ENCODE data around the gene BCORL1.

BCORL1 gene

GRCh38 chrX:129965166-129965565 lies 17.3 kb upstream of the BCORL1 start:
- no peak for DNase-seq (ENCODE audit: low spot score)

GRCh38 chrX:129968968-129969367 lies 13.5 kb upstream of the BCORL1 start:
- no peak for DNase-seq (ENCODE audit: low spot score)

- no peak for DNase-seq (ENCODE audit: low spot score)
Observed at GRCh38 chrX:129976441-129976840, 6.0 kb upstream of the BCORL1 start.

- DNase-seq (ENCODE audit: low spot score) = no peak
Observed at GRCh38 chrX:129979207-129979920, 3.1 kb upstream of the BCORL1 start.

- no peak for DNase-seq (ENCODE audit: low spot score)
Observed at GRCh38 chrX:129980001-129980401, 2.4 kb upstream of the BCORL1 start.

- DNase-seq (ENCODE audit: low spot score) = no peak
Observed at GRCh38 chrX:129980540-129981199, 1.8 kb upstream of the BCORL1 start.

GRCh38 chrX:129981200-129981553 lies 1.3 kb upstream of the BCORL1 start:
- DNase-seq (ENCODE audit: low spot score) = no peak

GRCh38 chrX:129981752-129982299 lies 609 bp upstream of the BCORL1 start:
- DNase-seq (ENCODE audit: low spot score) = no peak

- no peak for DNase-seq (ENCODE audit: low spot score)
Observed at GRCh38 chrX:129983575-129984110, 1.2 kb downstream of the BCORL1 start.

- DNase-seq (ENCODE audit: low spot score) = no peak
Observed at GRCh38 chrX:129984111-129984958, 1.9 kb downstream of the BCORL1 start.

GRCh38 chrX:129987871-129988270 lies 5.4 kb downstream of the BCORL1 start:
- no peak for DNase-seq (ENCODE audit: low spot score)

GRCh38 chrX:129992181-129992580 lies 9.7 kb downstream of the BCORL1 start:
- no peak for DNase-seq (ENCODE audit: low spot score)

- no peak for DNase-seq (ENCODE audit: low spot score)
Observed at GRCh38 chrX:129996120-129996519, 13.7 kb downstream of the BCORL1 start.

- DNase-seq (ENCODE audit: low spot score) = no peak
Observed at GRCh38 chrX:129997086-129997485, 14.7 kb downstream of the BCORL1 start.

GRCh38 chrX:129998021-129998420 lies 15.6 kb downstream of the BCORL1 start:
- no peak for DNase-seq (ENCODE audit: low spot score)

- DNase-seq (ENCODE audit: low spot score) = no peak
Observed at GRCh38 chrX:130001893-130002292, 19.5 kb downstream of the BCORL1 start.

- no peak for DNase-seq (ENCODE audit: low spot score)
Observed at GRCh38 chrX:130002541-130002940, 20.1 kb downstream of the BCORL1 start.

- no peak for DNase-seq (ENCODE audit: low spot score)
Observed at GRCh38 chrX:130005089-130005807, 22.8 kb downstream of the BCORL1 start.

GRCh38 chrX:130009658-130010223 lies 27.3 kb downstream of the BCORL1 start:
- DNase-seq (ENCODE audit: low spot score) = no peak

- DNase-seq (ENCODE audit: low spot score) = no peak
Observed at GRCh38 chrX:130012683-130013082, 30.2 kb downstream of the BCORL1 start.

GRCh38 chrX:130013661-130014060 lies 31.2 kb downstream of the BCORL1 start:
- no peak for DNase-seq (ENCODE audit: low spot score)
